ENCODE measurements around the gene FCN2. TPM values are rescaled to one million over a fixed set of nuclear protein-coding genes. Genes with fewer than 3 reads are reported as not detected.
A peak's percentile ranks its signal among the peaks of the same experiment; 100 is the strongest.

Gene FCN2
- total RNA-seq, 4 donors from 2014 or later = 0.49 TPM; not detected in 3

- no peaks in the 10 kb centered on the region for H3K9me3 ChIP-seq
- TF ChIP-seq CTCF (IDR thresholded peaks at IDR 0.05) (no peak), POLR2A (IDR thresholded peaks at IDR 0.05) (no peak)
- H3K27ac ChIP-seq = no peak overlapping the region
- no peak overlapping the region for H3K4me3 ChIP-seq
- intact Hi-C loops (cut with DNase I; ENCODE audit: low total_unique reads) = no loop called here
- no peaks in the 10 kb centered on the region for H3K36me3 ChIP-seq
- H3K27me3 ChIP-seq = no peaks in the 10 kb centered on the region
- peak in 1 of 2 donors; percentile 9 for DNase-seq
- H3K4me1 ChIP-seq = no peaks in the 10 kb centered on the region
Observed at GRCh38 chr9:134889386-134890154, 9.0 kb downstream of the FCN2 start.

GRCh38 chr9:134890155-134890495, 9.5 kb downstream of the FCN2 start:
- no peak overlapping the region for H3K27ac ChIP-seq
- peaks cover 0 to 5% of the 10 kb centered on the region in 2 donors for H3K4me1 ChIP-seq
- TF ChIP-seq CTCF (IDR thresholded peaks at IDR 0.05) = no peak
- no peak for TF ChIP-seq POLR2A (IDR thresholded peaks at IDR 0.05)
- no peaks in the 10 kb centered on the region for H3K27me3 ChIP-seq
- H3K36me3 ChIP-seq = no peaks in the 10 kb centered on the region
- H3K4me3 ChIP-seq = no peak overlapping the region
- intact Hi-C loops (cut with DNase I; ENCODE audit: low total_unique reads) = no loop called here
- no peak for DNase-seq
- no peaks in the 10 kb centered on the region for H3K9me3 ChIP-seq

- no peak for TF ChIP-seq POLR2A (IDR thresholded peaks at IDR 0.05)
- no peak for TF ChIP-seq CTCF (IDR thresholded peaks at IDR 0.05)
- Histone ChIP-seq H3K27me3 (no peaks in the 10 kb centered on the region), H3K4me1 (peaks cover 0 to 11% of the 10 kb centered on the region in 2 donors), H3K4me3 (no peak overlapping the region), H3K9me3 (no peaks in the 10 kb centered on the region), H3K27ac (no peak overlapping the region), H3K36me3 (no peaks in the 10 kb centered on the region)
- DNase-seq = peak in 1 of 2 donors; percentile 11
- intact Hi-C loops (cut with DNase I; ENCODE audit: low total_unique reads) = no loop called here
Observed at GRCh38 chr9:134891053-134891452, 10.4 kb downstream of the FCN2 start.

GRCh38 chr9:134891713-134892112, 11.1 kb downstream of the FCN2 start:
- no peak for TF ChIP-seq POLR2A (IDR thresholded peaks at IDR 0.05)
- TF ChIP-seq CTCF (IDR thresholded peaks at IDR 0.05) = no peak
- peak in 1 of 2 donors; percentile 8 for DNase-seq
- intact Hi-C loops (cut with DNase I; ENCODE audit: low total_unique reads) = no loop called here
- no peaks in the 10 kb centered on the region for H3K36me3 ChIP-seq
- peaks cover 5 to 11% of the 10 kb centered on the region in 2 donors for H3K4me1 ChIP-seq
- H3K9me3 ChIP-seq = no peaks in the 10 kb centered on the region
- no peaks in the 10 kb centered on the region for H3K27me3 ChIP-seq
- no peak overlapping the region for H3K4me3 ChIP-seq
- H3K27ac ChIP-seq = no peak overlapping the region

DNA sequence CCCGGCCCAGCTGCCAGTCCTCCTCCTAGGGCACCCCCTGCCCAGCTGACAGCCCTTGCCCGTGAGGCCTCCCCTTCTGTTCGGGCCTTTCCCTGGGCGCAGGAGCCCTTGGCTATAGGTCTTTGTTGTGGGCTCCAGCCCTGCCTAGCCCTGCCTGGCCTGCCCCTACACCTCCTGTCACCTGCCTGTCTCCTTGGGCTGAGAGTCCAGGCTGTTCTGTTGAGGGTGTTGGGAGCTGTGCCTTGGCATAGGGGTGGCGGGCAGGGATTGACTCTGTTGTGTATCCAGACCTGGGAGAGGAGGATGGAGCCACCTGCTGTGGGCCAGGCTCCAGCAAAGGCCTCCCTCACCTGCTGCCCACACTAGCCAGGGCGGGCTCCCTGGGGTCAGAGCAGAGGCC, 11.6 kb downstream of the FCN2 start:
- intact Hi-C loops (cut with DNase I; ENCODE audit: low total_unique reads) = no loop called here
- Histone ChIP-seq H3K36me3 (no peaks in the 10 kb centered on the region), H3K4me3 (no peak overlapping the region), H3K27ac (no peak overlapping the region), H3K9me3 (no peaks in the 10 kb centered on the region), H3K27me3 (no peaks in the 10 kb centered on the region), H3K4me1 (peaks cover 8 to 11% of the 10 kb centered on the region in 2 donors)
- DNase-seq = peak in 1 of 2 donors; percentile 9
- TF ChIP-seq CTCF (IDR thresholded peaks at IDR 0.05) (no peak), POLR2A (IDR thresholded peaks at IDR 0.05) (no peak)
